ENCODE measurements around the gene PDE4D.
"Not testable (repeated sequence)": the region's sequence is repeated elsewhere in the genome, so short reads cannot be mapped to it uniquely, and the experiment has no call there.

The PDE4D gene

GRCh38 chr5:59317023-59317773 lies 576.3 kb downstream of the PDE4D start:
- DNase-seq = peak; percentile 69

DNA sequence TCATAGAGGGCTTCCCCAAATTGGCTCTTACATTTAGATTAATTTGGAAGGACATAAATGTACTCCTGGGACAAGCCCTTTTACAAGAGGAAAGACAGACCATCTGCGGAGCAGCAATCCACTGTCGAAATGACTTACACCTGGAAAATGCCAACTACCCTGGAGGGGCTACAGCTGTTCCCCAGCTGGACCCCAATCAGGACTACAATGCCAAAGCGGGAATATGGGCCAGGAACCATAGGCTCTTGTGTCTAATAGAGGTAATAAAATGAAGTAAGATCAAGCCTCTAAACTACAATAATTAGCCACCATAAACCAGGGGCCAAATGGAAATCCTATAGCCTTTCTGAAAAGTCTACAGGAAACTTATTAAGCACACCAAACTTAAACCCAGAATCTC lies 581.3 kb downstream of the PDE4D start:
- no peak for DNase-seq

DNA sequence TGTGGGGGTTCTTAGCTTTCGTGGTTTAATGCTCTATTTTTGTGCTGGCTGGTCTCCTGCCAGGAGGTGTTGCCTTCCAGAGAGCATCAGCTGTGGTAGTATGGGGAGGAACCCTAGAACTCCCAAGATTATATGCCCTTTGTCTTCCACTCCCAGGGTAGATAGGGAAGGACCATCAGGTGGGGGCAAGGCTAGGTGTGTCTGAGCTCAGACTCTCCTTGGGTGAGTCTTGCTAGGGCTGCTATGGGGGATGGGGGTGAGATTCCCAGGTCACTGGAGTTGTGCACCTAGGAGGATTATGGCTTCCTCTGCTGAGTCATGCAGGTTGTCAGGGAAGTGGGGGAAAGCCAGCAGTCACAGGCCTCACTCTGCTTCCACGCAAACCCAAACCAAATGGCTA lies 584.8 kb downstream of the PDE4D start:
- not testable (repeated sequence) for DNase-seq

DNA sequence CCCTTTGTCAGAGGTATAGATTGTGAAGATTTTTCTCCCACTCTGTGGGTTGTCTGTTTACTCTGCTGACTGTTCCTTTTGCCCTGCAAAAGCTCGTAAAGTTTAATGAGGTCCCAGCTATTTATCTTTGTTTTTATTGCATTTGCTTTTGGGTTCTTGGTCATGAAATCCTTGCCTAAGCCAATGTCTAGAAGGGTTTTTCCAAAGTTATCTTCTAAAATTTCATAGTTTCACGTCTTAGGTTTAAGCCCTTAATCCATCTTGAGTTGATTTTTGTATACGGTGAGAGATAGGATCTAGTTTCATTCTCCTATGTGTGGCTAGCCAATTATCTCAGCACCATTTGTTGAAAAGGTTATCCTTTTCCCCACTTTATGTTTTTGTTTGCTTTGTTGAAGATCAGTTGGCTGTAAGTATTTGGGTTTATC lies 590.2 kb downstream of the PDE4D start:
- not testable (repeated sequence) for DNase-seq

DNA sequence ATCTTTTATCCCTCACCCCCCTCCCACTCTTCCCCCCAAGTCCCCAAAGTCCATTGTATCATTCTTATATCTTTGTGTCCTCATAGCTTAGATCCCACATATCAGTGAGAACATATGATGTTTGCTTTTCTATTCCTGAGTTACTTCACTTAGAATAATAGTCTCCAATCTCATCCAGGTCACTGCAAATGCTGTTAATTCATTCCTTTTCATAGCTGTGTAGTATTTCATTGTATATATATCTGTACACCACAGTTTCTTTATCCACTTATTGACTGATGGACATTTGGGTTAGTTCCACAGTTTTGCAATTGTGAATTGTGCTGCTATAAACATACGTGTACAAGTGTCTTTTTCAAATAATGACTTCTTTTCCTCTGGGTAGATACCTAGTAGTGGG lies 591.0 kb downstream of the PDE4D start:
- not testable (repeated sequence) for DNase-seq

DNA sequence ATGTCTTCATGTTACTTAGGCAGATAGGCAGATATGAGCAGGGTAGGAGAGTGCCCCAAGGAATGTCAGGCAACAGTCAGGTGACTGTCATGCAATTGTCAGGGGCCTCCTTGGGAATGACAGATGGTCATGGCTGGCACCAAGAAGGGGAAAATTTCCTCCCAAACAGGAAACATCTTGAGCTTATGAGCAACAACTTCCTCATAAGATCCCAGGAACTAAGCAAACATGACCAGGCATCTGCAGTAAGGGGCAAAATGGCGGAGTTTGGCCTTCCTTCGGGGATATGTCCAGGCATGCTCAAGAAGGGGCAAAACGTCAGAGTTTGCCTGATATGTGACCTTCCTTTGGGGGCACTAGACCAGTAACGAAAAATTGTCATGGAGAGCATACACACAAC lies 591.8 kb downstream of the PDE4D start:
- DNase-seq = no peak

- DNase-seq = no peak
These were observed 592.6 kb downstream of the PDE4D start for GRCh38 chr5:59300930-59301329.

DNA sequence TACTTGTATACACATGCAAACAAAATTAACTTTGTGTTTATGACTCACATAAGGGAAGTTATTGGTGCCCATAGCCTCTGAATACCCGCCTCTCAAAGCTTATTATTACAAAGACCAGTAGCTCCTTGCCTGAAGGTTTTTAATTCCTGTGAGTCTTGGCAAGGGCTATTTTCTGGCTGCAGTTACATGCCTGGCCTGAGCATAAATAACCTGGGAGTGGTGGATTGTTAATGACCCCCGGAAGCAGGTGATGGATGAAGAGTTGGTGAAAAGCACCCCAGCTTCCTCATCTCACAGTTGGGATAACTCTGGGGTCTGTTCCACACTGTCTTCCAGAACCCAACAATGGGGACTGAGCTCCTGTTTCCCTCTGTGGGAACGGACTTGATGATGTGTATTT lies 594.5 kb downstream of the PDE4D start:
- no peak for DNase-seq

DNA sequence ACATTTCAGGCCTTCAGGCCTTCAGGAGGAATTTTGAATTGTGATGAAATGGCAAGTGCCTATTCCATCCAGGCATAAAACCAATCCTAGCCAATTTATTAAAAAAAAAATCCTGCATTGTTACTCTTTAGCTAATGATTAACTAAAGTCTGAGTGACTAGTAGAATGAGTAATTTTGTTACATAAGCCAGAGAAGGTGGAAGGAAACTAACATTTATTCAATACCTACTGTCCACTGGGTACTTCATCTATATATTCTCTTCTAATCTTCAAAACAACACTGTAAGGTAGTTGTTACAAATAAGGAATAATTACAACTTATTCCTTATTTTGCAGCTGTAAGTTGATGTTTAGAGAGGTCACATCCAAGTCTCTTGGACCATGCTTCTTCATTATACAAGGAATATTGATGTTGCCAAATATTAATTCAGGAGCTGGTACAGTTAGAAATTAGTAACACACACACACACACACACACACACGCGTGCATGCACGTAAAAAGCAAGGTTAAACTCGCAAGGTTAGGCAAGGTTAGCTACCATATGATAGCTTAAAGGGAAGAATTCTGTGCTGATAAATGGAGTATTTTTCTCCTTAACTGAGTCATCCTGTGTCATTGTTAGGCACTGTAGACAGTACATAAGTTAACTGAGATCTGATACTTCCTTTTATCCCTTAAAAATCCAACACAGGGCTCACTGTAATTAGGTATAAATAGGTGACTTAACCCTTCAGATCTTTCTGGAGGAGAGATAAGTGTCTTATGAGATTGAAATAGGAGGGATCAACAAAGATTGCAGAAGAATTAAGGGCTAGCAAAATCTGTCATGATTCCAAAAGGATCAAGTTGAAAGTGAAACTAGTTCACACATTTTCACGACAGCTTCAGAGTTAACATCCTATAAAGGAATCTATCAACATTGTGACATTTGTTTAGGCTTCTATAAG lies 596.9 kb downstream of the PDE4D start:
- DNase-seq = no peak

DNA sequence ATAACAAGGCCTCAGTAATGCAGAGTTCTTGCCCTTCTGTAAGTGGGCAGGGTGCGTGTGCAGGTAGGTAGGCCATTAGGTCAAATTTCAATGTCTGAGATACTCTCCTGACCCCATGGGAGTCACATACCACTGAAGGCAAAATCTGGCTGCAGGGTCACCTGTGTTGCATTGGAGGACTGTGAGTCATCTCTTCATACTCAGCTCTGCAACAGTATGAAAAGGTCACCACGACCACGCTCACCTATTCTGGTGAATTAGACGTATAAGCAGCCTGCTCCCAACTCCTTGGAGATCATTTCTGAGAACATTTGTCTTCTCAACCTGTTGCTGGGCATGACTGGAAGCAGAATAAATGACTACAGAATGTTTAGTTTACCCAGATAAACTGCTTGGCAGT lies 599.8 kb downstream of the PDE4D start:
- DNase-seq = no peak

GRCh38 chr5:59291941-59292340 lies 601.6 kb downstream of the PDE4D start:
- no peak for DNase-seq

- no peak for DNase-seq
These were observed 605.6 kb downstream of the PDE4D start for GRCh38 chr5:59287884-59288283.

GRCh38 chr5:59287361-59287760 lies 606.2 kb downstream of the PDE4D start:
- DNase-seq = no peak

DNA sequence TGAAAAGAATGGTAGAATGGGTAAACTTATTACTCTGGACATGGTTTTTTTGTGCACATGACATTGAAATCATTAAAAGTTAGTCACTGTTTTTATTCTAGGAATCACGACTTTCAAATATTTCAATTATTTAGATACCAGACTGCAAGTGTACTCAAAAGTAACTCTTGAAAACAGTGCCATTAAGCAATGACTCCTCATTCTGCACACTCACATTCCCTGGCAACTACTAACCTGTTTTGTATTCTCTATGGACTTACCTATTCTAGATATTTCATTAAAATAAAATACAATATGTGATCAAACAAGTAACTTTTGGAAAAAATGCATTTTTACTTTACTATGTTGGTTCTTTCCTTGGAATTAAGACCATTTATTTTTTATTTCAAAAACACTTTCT lies 607.0 kb downstream of the PDE4D start:
- DNase-seq = no peak

DNA sequence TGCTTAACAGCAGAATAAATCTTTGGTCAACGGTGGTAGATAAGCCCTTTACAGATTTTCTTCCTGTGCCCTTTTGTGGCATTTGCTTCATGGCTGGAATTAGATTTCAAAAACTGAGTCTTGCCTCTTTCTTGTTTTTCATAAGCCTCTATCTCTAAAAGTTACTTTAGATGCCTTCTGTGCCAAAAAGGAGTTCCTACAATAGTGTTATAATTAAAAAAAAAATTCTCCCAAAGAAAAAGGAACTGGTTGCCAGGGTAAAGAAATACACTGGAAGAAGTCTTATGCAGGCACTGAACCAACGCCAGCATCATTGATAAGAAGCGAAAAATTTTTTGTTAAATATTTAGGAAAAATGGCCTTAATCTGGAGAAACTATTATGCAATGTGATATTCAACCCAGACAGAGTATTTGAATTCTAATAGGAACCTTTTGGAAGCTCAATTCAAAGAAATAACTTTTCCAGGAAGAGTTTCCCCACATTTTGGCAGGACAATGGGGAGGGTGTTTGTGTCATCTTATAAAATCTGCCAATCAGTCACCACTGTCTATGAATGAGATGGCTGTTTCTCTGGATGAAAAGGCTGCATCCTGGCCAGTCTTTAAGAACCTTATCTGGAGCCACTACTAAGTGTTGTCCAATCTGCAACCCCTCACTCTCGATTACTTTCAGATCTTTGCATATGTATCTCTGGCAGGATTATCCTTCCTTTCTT lies 608.1 kb downstream of the PDE4D start:
- DNase-seq = no peak

GRCh38 chr5:59282726-59283125 lies 610.8 kb downstream of the PDE4D start:
- DNase-seq = no peak

DNA sequence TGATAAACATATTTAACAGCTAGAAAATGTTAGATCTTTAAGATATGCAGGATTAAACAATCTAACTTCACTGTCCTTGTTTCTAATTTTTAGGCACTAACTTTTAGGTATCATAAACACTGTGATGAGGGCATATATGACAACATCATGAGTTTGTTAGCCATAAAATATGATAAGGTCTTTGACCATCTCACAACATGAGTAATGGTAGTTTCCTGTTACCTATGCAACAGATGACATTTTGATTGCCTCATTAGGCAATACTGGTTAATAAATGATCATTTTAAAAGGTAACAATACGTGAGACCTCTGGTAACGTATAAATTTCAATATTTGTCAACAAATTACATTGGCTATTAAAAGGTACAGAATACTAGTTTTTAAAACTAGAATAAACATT lies 613.5 kb downstream of the PDE4D start:
- no peak for DNase-seq

GRCh38 chr5:59276917-59277372 lies 616.6 kb downstream of the PDE4D start:
- peak; percentile 66 for DNase-seq

DNA sequence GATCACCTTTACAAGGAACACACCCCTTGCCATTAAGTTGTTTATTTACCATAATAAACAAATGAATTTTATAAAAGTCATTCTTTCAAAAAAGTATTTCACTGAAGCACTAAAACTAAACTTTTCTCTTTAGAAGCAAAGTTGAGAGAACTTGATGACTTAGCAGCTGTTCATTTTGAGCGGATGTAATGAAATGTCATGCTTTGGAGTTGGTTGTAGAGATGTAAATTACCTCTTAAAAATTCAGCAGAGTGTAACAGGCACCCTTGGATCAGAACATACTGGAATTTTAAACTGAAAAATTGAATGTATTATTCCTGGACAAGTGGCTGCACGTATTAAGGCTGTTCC lies 617.2 kb downstream of the PDE4D start:
- DNase-seq = no peak

GRCh38 chr5:59275510-59276324 lies 617.8 kb downstream of the PDE4D start:
- peak; percentile 82 for DNase-seq

DNA sequence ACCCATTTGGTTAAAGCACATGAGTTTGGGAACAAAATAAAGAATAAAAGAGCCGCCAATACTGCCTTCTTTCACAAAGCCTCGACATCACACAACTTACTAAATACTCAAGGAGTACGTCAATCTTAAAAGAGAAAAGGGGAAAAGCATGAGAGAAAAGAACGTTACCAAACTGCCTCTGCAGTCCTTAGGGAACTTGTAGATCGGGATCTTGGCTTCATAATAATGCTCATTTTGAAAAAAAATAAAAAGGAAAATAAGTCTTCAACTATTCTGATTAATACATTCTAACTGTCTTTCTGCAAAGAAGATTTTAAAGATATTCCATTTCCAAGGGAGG lies 618.4 kb downstream of the PDE4D start:
- no peak for DNase-seq

- no peak for DNase-seq
These were observed 619.4 kb downstream of the PDE4D start for GRCh38 chr5:59274106-59274636.

Measured in right hindlimb (tissue), 1 donor.